Hematopoietic multipotent progenitor cell treated with erythropoietin and hydrocortisone succinate and interleukin-3 and kit ligand, for 8 days (in vitro differentiated cells): ENCODE measurements around the gene FBXL15.

Source experiments
- DNase-seq: peaks from one replicate; pipeline ENCODE4 v3.0.0-alpha.2; 2015

The FBXL15 gene

DNA sequence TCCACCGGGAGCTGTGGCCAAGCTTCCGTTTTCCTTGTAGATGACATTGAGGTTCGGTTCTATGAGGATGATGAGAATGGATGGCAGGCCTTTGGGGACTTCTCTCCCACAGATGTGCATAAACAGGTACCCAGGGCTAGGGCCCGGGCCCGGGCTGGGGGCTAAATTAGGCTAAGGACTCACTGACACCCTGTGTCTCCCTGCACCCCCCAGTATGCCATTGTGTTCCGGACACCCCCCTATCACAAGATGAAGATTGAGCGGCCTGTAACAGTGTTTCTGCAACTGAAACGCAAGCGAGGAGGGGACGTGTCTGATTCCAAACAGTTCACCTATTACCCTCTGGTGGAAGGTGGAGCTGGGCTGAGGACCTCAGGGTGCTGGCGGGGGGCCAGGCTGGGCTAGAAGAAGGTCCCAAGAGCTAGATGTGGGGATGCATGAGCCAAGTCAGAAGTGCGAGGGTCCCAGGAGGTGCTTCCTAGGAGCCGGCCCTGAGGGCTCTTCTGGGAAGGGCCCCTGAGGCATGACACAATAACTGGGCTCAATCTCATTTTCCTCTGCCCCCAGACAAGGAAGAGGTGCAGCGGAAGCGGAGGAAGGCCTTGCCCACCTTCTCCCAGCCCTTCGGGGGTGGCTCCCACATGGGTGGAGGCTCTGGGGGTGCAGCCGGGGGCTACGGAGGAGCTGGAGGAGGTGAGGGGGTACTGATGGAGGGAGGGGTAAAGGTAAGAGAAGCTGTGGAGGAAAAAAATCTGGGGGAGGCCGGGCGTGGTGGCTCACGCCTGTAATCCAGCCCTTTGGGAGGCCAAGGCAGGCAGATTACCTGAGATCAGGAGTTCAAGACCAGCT, 22.2 kb upstream of the FBXL15 start:
- DNase-seq = no peak

GRCh38 chr10:102399217-102400021, 21.2 kb upstream of the FBXL15 start:
- peak; percentile 81 for DNase-seq

- DNase-seq = no peak
These were observed 20.6 kb upstream of the FBXL15 start for GRCh38 chr10:102400076-102400475.

- DNase-seq = no peak
These were observed 19.9 kb upstream of the FBXL15 start for GRCh38 chr10:102400598-102401341.

DNA sequence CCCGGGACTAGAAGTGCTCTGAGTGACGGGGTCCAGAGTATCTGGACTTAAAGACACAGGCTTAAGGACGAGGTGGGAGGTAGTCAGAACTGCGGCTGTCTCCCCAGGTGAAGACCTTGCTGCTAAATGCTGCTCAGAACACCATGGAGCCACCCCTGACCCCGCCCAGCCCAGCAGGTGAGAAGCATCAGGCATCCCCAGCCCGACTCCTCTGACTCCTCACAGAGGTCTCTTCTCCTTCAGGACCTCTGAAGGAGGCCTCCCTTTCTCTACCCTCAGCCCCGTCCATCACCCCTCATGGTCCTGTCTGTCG, 19.3 kb upstream of the FBXL15 start:
- no peak for DNase-seq

- DNase-seq = no peak
These were observed 18.7 kb upstream of the FBXL15 start for GRCh38 chr10:102401735-102402511.

GRCh38 chr10:102402512-102402896, 18.1 kb upstream of the FBXL15 start:
- DNase-seq = no peak

GRCh38 chr10:102403115-102403514, 17.5 kb upstream of the FBXL15 start:
- DNase-seq = no peak

DNA sequence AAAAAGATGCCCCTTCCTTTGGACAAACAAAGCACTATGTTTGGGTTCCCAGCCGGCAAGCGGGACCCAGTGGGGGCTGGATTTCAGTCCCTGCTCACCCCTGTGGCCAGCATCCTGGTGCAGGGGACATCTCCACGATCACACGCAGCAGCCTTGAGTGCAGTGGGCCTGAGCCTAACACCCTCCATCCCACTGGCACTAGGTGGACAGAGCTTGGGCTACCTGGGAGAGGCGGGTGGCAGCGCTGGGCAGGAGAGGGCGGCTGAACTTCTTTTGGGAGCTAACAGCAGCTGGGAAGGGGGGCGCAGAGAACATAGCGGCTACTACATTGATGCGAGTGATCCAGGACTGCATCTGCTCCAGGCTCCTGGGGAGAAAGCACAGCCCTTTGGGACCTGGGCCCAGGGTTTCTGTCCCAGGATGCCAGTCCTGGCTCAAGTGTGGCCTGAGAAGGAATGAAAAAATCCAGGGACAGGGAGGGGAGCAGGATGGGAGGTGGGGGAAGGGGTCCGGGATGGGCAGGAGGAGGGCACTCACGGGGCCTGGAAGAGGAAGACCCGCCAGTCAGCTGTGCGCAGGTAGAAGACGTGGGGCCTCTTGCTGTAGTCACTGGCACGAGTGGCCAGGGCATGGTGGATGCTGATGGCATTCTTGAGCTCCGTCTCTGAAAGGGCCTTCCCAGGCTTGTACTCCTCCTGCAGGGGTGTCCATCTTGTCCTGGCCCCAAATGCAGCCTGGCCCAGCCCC, 16.1 kb upstream of the FBXL15 start:
- DNase-seq = no peak

GRCh38 chr10:102405108-102405571, 15.5 kb upstream of the FBXL15 start:
- no peak for DNase-seq

GRCh38 chr10:102405632-102406031, 15.0 kb upstream of the FBXL15 start:
- DNase-seq = no peak

- DNase-seq = no peak
These were observed 13.8 kb upstream of the FBXL15 start for GRCh38 chr10:102406815-102407214.

DNA sequence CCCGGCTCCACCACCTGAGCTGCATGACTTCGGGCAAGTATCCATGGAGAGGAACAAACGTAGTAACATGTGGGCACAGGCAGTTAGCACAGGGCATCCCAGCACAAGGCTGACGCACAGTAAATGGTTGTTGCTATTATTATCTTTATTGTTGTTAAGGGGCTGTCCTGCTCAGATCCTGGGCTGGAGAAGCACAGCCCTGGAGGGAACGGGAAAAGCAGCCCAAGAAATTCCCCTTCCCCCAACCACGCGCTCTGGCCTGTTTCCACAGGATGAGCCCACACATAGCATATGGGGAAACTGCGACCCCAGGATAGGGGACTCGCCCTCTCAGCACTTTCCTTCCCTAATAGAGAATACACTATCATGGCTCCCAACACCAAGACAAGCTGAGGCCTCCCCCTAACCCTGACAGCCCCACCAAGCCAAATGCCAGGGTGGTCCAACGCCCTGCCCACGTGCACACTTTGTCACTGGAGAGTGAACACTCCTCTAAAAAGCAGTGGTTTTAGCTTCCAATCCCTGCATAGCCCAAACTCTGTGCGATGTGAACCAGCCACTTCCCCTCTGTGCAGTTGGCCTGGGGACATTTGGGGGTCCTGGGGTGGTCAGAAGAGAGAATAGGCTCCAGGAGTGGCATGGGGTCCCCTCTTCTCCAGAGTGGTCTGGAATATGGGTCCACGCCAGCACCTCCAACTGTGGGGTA, 13.1 kb upstream of the FBXL15 start:
- no peak for DNase-seq

DNA sequence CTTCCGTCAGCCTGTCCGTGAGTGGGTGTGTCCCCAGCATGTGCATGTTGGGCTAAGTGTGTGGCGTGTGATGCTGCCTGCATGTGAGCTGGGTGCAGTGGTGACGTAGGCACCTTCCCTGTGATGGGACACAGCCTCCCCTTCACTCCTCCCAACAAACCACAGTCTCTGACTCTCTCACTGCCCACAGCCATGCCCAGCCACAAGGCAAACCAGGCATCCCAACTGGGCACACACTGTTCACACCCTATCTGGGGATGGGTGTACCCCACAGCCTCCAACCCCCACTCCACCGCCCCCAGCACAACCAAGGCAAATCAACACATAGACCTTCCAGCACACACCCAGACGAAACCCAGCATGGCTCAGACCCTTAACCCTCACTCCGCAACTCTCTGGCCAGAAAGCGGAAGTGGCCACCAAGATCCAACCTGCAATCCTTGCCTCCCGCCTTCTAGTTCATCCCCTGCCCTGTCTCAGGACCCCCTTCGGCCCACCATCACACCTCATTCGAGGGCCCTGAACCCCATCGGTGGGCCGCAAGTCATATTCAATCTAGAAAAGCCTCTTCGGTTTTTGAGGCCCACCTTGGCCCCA, 12.4 kb upstream of the FBXL15 start:
- DNase-seq = no peak

DNA sequence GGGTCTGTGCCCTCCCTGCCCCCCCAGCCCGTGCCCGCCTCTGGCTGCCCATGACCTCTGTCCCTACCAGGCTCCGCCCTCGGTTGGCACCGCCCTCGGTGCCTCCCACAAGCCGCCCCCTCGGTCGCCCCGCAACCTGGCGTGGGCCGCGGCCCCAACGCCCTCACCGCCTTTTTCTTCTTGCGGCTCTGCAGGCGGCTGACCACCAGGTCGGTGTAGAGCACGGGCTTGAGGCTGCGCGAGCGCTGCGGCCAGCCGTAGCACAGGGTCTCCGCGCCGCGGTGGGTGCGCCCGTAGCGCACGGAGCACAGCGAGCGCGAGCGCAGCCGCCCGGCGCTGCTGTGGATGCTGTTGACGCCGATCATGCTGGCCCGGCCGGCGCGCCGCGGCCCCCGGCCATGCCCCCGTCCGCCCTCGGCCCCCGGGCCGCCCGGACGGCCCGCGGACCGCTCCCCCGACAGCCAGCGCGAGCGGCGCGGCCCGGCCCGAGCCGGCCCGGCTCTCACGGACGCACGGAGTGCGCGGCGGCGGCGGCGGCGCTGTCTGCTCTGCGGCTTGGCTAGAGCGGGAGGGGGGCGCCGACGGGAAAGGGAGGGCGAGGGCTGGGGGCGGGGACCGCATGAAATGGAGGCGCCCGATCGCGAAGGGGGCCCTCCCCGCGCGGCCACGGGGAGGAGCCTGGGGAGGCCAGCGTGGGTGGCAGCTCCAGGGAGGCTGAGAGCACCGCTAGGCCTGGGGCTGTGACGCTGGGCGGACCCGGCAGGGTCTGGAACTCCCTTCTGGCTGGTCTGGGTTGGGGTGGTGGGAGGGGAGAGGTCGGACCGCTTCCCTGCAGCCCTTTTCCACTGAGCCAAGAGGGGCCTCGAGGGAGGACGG, 11.7 kb upstream of the FBXL15 start:
- no peak for DNase-seq

GRCh38 chr10:102409604-102410428, 10.8 kb upstream of the FBXL15 start:
- DNase-seq = no peak

GRCh38 chr10:102410429-102411073, 10.1 kb upstream of the FBXL15 start:
- no peak for DNase-seq
